Mucosa of descending colon (tissue), 3 donors: ENCODE data around the gene NID1. TPM values are rescaled to one million over a fixed set of nuclear protein-coding genes. Genes with fewer than 3 reads are reported as not detected.
"Not testable (repeated sequence)": the region's sequence is repeated elsewhere in the genome, so short reads cannot be mapped to it uniquely, and the experiment has no call there.

ENCODE experiments used
- ATAC-seq: fragments of 200-7000 bp; cut with Tn5 transposase; one replicate; pipeline ENCODE4 v1.9.1; 2020; ENCODE audit warnings: mild to moderate bottlenecking, moderate library complexity
- DNase-seq, 3 donors: peaks; one replicate each; pipeline ENCODE4 v3.0.0-alpha.2; 2020
- H3K36me3 ChIP-seq: fragments of 200-600 bp; one replicate; pipeline ENCODE4 v1.8.0; 2021; ENCODE audit warnings: low read depth, mild to moderate bottlenecking
- H3K4me1 ChIP-seq: fragments of 200-600 bp; one replicate; pipeline ENCODE4 v1.8.0; 2021; ENCODE audit warnings: low read depth, mild to moderate bottlenecking
- H3K4me3 ChIP-seq: fragments of 200-600 bp; one replicate; pipeline ENCODE4 v1.8.0; 2021; ENCODE audit warnings: mild to moderate bottlenecking
- H3K9me3 ChIP-seq: fragments of 200-600 bp; one replicate; pipeline ENCODE4 v1.8.0; 2021; ENCODE audit warnings: mild to moderate bottlenecking
- intact Hi-C, 2 donors: fragments of 100-400 bp; cut with DNase I in 1 of 2; cut with micrococcal nuclease in 1 of 2; formaldehyde crosslinking; loops; one replicate each; pipeline versions ENCODE4 v1.11.0 to v1.11.1; 2022; cut with DNase I, micrococcal nuclease
- total RNA-seq, 3 donors: library from RNA; stranded (reverse); fragmentation: NEBNext Ultra II Directional in 2 of 3; extraction: Animal tissue kit (Norgen Biotek cat#: 25700) in 2 of 3; gene quantifications; one replicate each; pipeline versions ENCODE4 v1.2.1 to v1.2.4, GENCODE V29; 2021 to 2023
- TF ChIP-seq, protein P1 (sequence below): fragments of 200-600 bp; IDR thresholded peaks from one replicate; pipeline ENCODE4 v1.8.0; 2022; ENCODE audit warnings: antibody characterized with exemption, mild to moderate bottlenecking
- donor health status: DM: no; HTN: no; CAD: no; lungs with moderate emphysema.
- donor health status: DM: no; HTN: no; CAD: no.
- donor health status: DM: no; HTN: yes; CAD: no.

Gene NID1
- total RNA-seq, 3 donors from 2014 or later: 7.2 to 118 (median 36.7) TPM

DNA sequence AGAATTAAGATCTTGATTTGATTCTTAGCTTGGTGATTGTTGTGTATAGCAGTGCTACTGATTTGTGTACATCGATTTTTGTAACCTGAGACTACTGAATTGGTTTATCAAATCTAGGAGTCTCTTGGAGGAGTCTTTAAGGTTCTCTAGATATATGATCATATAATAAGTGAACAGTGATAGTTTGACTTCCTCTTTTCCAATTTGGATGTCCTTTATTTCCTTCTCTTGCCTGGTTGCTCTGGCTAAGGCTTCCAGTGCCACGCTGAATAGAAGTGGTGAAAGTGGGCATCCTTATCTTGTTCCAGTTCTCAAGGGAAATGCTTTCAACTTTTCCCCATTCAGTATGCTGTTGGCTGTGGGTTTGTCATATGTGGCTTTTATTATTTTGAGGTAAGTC lies 136.7 kb downstream of the NID1 start:
- Histone ChIP-seq H3K36me3 (no peaks in the 10 kb centered on the region), H3K4me3 (no peak overlapping the region), H3K9me3 (no peaks in the 10 kb centered on the region), H3K4me1 (peaks cover 14% of the 10 kb centered on the region)
- TF ChIP-seq, protein P1, sequence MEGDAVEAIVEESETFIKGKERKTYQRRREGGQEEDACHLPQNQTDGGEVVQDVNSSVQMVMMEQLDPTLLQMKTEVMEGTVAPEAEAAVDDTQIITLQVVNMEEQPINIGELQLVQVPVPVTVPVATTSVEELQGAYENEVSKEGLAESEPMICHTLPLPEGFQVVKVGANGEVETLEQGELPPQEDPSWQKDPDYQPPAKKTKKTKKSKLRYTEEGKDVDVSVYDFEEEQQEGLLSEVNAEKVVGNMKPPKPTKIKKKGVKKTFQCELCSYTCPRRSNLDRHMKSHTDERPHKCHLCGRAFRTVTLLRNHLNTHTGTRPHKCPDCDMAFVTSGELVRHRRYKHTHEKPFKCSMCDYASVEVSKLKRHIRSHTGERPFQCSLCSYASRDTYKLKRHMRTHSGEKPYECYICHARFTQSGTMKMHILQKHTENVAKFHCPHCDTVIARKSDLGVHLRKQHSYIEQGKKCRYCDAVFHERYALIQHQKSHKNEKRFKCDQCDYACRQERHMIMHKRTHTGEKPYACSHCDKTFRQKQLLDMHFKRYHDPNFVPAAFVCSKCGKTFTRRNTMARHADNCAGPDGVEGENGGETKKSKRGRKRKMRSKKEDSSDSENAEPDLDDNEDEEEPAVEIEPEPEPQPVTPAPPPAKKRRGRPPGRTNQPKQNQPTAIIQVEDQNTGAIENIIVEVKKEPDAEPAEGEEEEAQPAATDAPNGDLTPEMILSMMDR: no peak
- DNase-seq: no peak
- no peak for ATAC-seq
- intact Hi-C loops: no loop called here

GRCh38 chr1:235927551-235927950 lies 137.3 kb downstream of the NID1 start:
- not testable (repeated sequence) for ATAC-seq

More at GRCh38 chr1:235927551-235927950, 137.3 kb downstream of the NID1 start:
- H3K4me3 ChIP-seq, intact Hi-C loops, H3K36me3 ChIP-seq, DNase-seq, H3K9me3 ChIP-seq: not testable (repeated sequence)
- H3K4me1 ChIP-seq: peaks cover 14% of the 10 kb centered on the region

Other genes with a start within 250 kb of the NID1 start
- gene LYST, start 198.2 kb downstream of the NID1 start, total RNA-seq: 10 to 100 TPM; 24.0 to 32.3 (median 26.7) TPM
- 10 to 100 TPM in 1 of 3 donors, 1 to 10 TPM in 2; 6.0 to 13.3 (median 8.5) TPM for gene GPR137B, start 77.4 kb upstream of the NID1 start, total RNA-seq
- 1 to 10 TPM; 1.6 to 8.4 (median 3.0) TPM for gene ERO1B, start 216.9 kb upstream of the NID1 start, total RNA-seq